Spleen (tissue), 7 donors: Measurements from ENCODE around the gene CMSS1.

Experiments used
- CTCF ChIP-seq, 11 experiments: fragments of 200-600 bp in 7 of 11; fragments of 450-650 bp in 4 of 11; sonication (generic) in 4 of 11; IDR thresholded peaks in 8 of 11; conservative IDR thresholded peaks in 3 of 11; 1 replicate in 7 of 11; 2 replicates in 4 of 11; pipeline versions ENCODE4 v1.4.0 to v1.8.0; 2016 to 2021; ENCODE audit warnings: antibody characterized with exemption in 11 of 11, inconsistent platforms in 4 of 11, mild to moderate bottlenecking in 1 of 11
- POLR2A ChIP-seq, 3 donors: fragments of 450-650 bp; IDR thresholded peaks; one replicate each; pipeline ENCODE4 v1.5.1; 2017; ENCODE audit warnings: antibody characterized with exemption in 3 of 3, mild to moderate bottlenecking in 1 of 3
- POLR2AphosphoS5 ChIP-seq, 3 donors: sonication (generic); formaldehyde crosslinking; IDR thresholded peaks; one replicate each; pipeline ENCODE4 v1.5.1; 2017; ENCODE audit warnings: antibody characterized with exemption in 3 of 3
- donor health status: DM: no; HTN: no; CAD: no; lungs with moderate emphysema.
- donor health status: DM: no; HTN: no; CAD: no.
- donor health status: DM: no; HTN: no; CAD: no.

GRCh38 chr3:100195375-100195774 lies 377.7 kb downstream of the CMSS1 start:
- TF ChIP-seq CTCF (IDR thresholded peaks at IDR 0.05 in 8 of 11, conservative IDR thresholded peaks at IDR 0.05 in 3 of 11): no peak
- TF ChIP-seq POLR2A (IDR thresholded peaks at IDR 0.05): no peak
- TF ChIP-seq POLR2AphosphoS5 (IDR thresholded peaks at IDR 0.05): no peak
